HepG2 (cell line): ENCODE results near the gene OTUB2.

Source experiments
- TBL1XR1 ChIP-seq: fragments of 150-350 bp; IDR thresholded peaks from 2 replicates; pipeline ENCODE4 v1.6.1; 2014; ENCODE audit warnings: borderline replicate concordance, low read length; ENCODE audit not compliant: partially characterized antibody
- ZFP36L2 ChIP-seq: sonication (generic); formaldehyde crosslinking; IDR thresholded peaks from 2 replicates; pipeline ENCODE4 v1.4.0; 2020; ENCODE audit warnings: missing genetic modification reagents

DNA sequence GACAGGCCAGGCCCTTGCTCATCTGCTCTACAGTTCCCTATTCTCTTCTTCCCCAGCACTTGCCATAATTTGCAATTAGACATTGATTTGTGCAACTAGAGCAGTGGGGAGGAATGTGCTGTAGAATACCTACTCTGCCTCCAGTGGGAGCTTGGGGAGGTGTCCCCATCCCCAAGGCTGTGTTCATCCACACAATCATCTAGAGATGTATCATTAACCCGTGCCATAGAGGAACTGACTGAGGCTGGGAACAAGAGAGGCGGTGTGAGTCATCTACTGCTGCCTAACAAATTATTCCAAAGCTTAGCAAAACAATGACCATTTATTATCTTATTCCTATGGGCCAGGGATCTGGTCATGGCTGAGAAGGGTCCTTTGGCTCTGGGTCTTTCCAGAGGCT, 5.1 kb upstream of the OTUB2 start:
- TF ChIP-seq ZFP36L2: no peak
- no peak for TF ChIP-seq TBL1XR1
